GM19239 (cell line): ENCODE data around the gene THSD7B.

Experiments
- DNase-seq: peaks from one replicate; pipeline ENCODE4 v3.0.0; 2011; ENCODE audit warnings: low spot score; ENCODE audit not compliant: insufficient read length
- FAIRE-seq: peaks from 2 replicates; lab custom pipeline; 2011; peaks lifted over from hg19 to GRCh38; lab: Jason Lieb, UNC

Gene THSD7B

GRCh38 chr2:137123226-137123625 lies 357.9 kb downstream of the THSD7B start:
- FAIRE-seq = no peak
- no peak for DNase-seq

- FAIRE-seq (no peak), DNase-seq (no peak)
Observed at GRCh38 chr2:137133225-137133624, 367.9 kb downstream of the THSD7B start.

GRCh38 chr2:137138263-137138662 lies 372.9 kb downstream of the THSD7B start:
- no peak for FAIRE-seq
- no peak for DNase-seq

DNA sequence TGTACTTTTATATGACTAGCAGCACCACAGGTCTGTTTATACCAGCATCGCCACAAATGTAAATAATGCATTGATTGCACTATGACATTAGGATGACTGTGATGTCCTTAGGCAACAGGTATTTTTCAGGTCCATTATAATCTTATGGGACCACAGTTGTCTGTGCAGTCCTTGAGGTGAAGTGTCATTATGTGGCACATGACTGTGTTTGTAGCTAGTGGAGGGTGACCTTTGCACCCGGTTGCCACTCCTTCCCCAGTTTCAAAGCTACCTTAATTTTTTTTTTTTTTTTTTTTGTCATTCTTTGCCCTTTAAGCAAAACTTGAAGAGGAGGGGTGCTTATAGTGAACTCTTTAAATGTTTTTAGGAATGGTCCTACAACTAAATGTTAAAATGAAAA lies 386.4 kb downstream of the THSD7B start:
- DNase-seq (no peak), FAIRE-seq (no peak)

DNA sequence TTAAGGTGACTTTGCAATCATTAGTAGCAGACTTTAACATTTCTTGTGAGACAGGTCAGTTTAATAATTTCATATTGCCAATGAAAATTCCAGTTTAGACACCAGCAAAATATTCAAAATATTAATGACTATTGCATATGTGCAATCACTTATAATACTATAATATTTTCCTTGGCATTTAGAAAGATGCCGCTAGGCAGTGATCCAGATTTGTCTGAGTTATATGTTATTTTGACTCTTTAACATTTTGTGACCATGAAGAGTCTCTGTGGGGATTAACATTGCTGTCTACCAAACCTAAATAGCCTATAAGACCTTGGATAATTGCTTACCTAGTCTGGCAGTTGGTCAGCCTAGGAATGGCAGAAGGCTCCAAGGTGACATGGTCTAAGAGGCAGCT lies 389.6 kb downstream of the THSD7B start:
- no peak for FAIRE-seq
- no peak for DNase-seq

DNA sequence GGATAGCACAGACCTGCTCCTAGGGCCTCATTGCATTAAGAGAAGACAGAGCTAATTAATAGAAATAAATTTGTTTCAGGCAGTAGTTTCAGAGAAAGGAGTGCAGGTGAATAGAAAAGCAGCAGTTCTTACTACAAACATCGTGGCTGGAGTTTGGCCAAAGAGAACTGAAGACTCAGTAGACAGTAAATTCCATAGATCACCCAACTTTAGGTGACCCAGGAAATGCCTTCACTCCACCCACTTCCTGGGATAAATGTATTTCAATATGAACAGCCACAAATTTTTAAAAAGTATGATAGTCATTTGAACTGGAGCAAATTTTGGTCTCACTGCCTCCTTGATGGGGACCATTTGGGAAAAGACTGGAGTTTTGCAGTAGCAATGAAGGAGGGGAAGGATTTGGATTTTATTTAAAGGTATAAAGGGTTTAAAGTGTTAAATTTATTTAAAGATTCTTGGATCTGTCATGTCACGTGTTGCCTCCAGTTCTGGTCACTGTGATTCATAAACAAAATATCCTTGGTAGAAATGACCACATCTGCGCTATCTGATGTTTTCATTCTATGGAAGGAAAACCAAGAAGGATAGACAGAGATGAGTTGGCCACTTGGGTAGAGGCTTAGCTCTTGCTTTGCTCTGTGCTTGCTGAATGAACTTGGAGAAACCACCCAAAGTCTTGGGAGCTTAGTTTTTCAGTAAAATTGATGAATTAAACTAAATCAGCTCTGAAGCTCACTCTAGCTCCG lies 390.2 kb downstream of the THSD7B start:
- FAIRE-seq = no peak
- DNase-seq = no peak

DNA sequence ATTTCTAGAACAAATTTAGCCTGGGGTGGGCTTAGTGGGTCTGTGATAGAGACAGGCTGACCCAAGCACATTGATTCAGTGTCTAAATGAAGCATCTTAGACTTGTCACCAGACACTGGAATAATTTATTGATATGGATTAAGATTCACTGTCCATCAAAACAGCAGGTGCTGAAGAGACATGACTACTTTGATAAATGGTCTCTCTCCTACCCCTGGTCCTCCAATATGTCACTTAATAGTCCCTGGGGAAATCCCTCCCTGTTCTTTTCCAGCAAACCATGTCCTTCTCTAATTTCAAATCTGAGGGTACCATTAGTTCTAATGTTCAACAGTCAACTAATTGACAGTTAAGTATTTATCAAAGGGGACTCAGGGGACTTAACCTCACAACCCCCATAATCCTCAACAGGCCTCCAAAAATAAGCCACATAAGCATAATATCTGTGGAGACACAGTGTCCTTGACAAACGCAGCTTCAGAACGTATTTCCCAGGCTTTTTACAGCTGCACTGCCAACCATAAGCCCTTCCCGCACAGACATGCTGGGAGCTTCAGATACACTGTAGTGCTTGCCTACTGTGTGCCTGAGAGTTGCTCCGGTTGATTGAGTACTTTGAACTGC lies 391.0 kb downstream of the THSD7B start:
- FAIRE-seq = no peak
- DNase-seq = no peak

GRCh38 chr2:137157851-137158250 lies 392.5 kb downstream of the THSD7B start:
- FAIRE-seq = no peak
- DNase-seq = no peak

- FAIRE-seq = no peak
Observed at GRCh38 chr2:137161250-137161649, 395.9 kb downstream of the THSD7B start.

GRCh38 chr2:137165968-137166367 lies 400.6 kb downstream of the THSD7B start:
- DNase-seq (no peak), FAIRE-seq (no peak)

More at GRCh38 chr2:137161250-137161649, 395.9 kb downstream of the THSD7B start:
- no peak for DNase-seq

- DNase-seq (no peak), FAIRE-seq (no peak)
Observed at GRCh38 chr2:137167651-137168050, 402.3 kb downstream of the THSD7B start.

DNA sequence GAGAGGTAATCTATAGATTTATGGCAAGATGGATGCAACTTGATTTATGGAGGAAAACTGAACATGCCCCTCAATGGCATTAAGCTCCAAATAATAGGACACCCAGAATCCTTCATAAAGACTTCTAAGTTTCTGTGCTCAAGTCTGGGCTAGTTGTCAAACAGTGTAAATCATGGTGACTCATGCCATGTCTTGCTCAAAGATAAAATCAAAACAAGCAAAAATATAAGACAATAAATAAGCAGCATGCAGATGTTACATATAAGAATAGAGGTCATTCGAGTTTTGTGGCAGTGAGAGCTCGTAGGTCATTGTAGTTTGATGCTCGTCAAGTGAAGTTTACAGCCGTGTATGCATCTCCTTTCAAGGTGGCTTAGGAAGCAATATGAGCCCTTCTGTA lies 403.2 kb downstream of the THSD7B start:
- DNase-seq = no peak

DNA sequence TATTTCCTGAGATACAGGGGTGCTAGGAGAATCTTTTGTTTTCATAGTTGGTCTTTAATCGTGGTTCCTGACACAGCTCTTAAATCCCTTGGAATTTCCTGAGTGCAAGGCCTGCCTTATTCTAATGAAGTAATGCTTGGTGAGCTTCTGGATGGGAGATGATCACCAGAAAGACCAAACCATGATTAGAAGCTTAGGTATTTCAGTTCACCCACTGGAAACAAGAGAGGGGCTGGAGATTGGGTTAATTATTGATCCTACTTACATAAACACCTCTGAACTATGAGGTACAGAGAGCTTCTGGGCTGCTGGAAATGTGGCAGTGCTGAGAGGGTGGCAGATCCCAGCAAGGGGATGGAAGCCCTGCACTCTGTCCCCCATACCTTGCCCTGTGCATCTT lies 406.8 kb downstream of the THSD7B start:
- FAIRE-seq = no peak
- DNase-seq = no peak

More for the DNA sequence above, 403.2 kb downstream of the THSD7B start:
- FAIRE-seq = no peak

- FAIRE-seq (no peak), DNase-seq (peak; percentile 10)
Observed at GRCh38 chr2:137173463-137173862, 408.1 kb downstream of the THSD7B start.

DNA sequence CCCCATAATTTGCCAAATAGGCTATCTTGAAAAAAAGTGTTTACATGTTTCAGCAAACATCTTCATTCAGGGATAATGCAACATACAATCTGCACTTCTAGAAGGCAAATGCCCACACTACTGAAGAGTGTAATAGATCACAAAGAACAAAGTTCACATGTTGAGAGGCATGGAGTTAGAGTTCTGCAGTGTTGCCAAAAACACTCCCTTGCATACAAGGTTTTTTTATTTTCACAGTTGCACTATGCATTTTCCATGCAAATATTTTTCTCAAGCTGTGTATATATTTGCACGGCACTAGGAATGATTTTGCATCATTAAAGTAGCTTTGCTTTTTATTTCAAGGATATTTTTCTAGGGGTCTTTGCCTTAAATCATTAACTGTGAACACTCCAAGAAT lies 409.9 kb downstream of the THSD7B start:
- DNase-seq = no peak
- no peak for FAIRE-seq

- FAIRE-seq = no peak
- DNase-seq = no peak
Observed at GRCh38 chr2:137178951-137179377, 413.6 kb downstream of the THSD7B start.

DNA sequence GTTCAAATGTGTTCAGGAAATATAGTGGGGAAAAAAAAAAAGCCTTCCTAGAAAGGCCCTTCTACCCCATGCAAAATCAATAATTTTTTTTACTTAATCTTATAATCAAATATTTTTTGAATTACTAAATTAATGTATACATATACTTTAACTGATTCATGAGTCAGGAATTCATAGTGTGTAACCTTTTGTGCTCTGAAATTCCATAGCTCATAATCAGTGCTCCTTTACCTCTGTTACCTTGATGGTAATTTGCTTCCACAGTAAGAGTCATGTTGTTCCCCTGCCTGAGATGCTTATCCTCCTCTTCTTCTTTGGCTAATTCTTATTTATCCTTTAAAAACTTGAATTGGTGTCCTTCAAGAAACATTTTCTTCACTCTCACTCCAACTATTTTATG lies 414.2 kb downstream of the THSD7B start:
- DNase-seq (no peak), FAIRE-seq (no peak)

- DNase-seq = no peak
- no peak for FAIRE-seq
Observed at GRCh38 chr2:137180012-137180411, 414.7 kb downstream of the THSD7B start.

- FAIRE-seq (no peak), DNase-seq (no peak)
Observed at GRCh38 chr2:137181370-137181769, 416.0 kb downstream of the THSD7B start.

DNA sequence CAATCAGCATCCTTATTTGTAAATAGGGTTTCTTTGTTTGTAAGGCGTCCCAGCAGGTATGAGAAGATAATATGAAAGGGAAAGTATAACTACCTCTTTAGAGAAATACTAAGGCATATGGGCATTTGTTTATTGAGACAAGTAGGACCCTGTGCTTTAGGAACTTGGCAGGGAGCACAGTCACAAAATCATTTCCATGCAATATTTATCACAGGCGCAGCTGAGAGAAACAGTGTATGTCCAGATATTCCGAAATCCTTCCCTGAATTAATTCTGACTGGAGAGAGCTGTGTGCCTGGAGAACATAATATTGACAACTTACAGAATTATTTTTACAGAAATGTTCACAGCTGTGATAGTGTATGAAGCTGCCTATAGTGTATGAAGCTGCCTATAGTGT lies 416.7 kb downstream of the THSD7B start:
- FAIRE-seq = no peak

GRCh38 chr2:137183206-137183898 lies 418.0 kb downstream of the THSD7B start:
- FAIRE-seq (no peak), DNase-seq (no peak)

More for the DNA sequence above, 416.7 kb downstream of the THSD7B start:
- DNase-seq = no peak
